ENCODE measurements around the gene LAMA5. TPM values are rescaled to one million over a fixed set of nuclear protein-coding genes. Genes with fewer than 3 reads are reported as not detected.

Gene LAMA5
- total RNA-seq, 1 donor from 2014 or later = 70.9 TPM

DNA sequence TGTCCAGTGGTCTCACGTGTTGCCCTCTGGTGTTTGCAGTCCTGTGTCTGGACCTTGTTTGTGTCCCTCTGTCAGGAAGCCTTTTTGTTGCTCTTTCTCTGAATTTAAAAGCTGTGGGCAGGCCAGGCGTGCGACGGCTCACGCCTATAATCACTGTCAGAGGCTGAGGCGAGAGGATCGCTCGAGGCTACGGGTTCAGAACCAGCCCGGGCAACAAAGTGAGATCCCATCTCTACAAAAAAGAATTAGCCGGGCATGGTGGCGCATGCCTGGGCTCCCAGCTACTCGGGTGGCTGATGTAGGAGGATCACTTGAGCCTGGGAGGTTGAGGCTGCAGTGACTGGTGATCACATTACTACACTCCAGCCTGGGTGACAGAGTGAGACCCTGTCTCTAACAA is 100.3 kb downstream of the LAMA5 start:
- no peaks in the 10 kb centered on the region for H3K27me3 ChIP-seq (ENCODE audit: low read depth)
- H3K9me3 ChIP-seq (replicated peaks) = peaks cover 7% of the 10 kb centered on the region
- H3K4me1 ChIP-seq = peaks cover 32% of the 10 kb centered on the region
- intact Hi-C loops (cut with micrococcal nuclease) = no loop called here
- H3K36me3 ChIP-seq = peaks cover 68% of the 10 kb centered on the region
- TF ChIP-seq, protein P1, sequence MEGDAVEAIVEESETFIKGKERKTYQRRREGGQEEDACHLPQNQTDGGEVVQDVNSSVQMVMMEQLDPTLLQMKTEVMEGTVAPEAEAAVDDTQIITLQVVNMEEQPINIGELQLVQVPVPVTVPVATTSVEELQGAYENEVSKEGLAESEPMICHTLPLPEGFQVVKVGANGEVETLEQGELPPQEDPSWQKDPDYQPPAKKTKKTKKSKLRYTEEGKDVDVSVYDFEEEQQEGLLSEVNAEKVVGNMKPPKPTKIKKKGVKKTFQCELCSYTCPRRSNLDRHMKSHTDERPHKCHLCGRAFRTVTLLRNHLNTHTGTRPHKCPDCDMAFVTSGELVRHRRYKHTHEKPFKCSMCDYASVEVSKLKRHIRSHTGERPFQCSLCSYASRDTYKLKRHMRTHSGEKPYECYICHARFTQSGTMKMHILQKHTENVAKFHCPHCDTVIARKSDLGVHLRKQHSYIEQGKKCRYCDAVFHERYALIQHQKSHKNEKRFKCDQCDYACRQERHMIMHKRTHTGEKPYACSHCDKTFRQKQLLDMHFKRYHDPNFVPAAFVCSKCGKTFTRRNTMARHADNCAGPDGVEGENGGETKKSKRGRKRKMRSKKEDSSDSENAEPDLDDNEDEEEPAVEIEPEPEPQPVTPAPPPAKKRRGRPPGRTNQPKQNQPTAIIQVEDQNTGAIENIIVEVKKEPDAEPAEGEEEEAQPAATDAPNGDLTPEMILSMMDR (IDR thresholded peaks at IDR 0.05; ENCODE audit: borderline replicate concordance) = no peak
- no peak for DNase-seq
- no peak overlapping the region for H3K4me3 ChIP-seq
- H3K27ac ChIP-seq (replicated peaks) = peak overlapping the region; percentile 74

DNA sequence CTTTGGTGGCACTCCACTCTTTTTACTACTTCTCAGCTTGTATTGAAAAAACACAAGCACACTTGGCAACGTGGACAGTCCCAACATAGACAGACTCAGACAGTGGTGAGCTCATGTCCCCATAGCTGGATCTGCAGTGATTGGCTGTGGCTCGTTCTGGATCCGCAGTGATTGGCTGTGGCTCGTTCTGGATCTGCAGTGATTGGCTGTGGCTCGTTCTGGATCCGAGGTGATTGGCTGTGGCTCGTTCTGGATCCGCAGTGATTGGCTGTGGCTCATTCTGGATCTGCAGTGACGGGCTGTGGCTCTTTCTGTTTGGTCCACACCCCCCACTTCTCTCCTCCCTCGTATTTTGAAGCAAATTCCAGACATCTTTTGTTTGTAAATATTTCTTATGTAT is 100.8 kb downstream of the LAMA5 start:
- DNase-seq = no peak
- H3K4me1 ChIP-seq = peaks cover 32% of the 10 kb centered on the region
- TF ChIP-seq, protein P1 (IDR thresholded peaks at IDR 0.05; ENCODE audit: borderline replicate concordance) = no peak
- intact Hi-C loops (cut with micrococcal nuclease) = no loop called here
- H3K4me3 ChIP-seq = no peak overlapping the region
- H3K27me3 ChIP-seq (ENCODE audit: low read depth) = no peaks in the 10 kb centered on the region
- no peak overlapping the region for H3K27ac ChIP-seq (replicated peaks)
- H3K36me3 ChIP-seq = peaks cover 71% of the 10 kb centered on the region
- H3K9me3 ChIP-seq (replicated peaks) = peaks cover 7% of the 10 kb centered on the region

DNA sequence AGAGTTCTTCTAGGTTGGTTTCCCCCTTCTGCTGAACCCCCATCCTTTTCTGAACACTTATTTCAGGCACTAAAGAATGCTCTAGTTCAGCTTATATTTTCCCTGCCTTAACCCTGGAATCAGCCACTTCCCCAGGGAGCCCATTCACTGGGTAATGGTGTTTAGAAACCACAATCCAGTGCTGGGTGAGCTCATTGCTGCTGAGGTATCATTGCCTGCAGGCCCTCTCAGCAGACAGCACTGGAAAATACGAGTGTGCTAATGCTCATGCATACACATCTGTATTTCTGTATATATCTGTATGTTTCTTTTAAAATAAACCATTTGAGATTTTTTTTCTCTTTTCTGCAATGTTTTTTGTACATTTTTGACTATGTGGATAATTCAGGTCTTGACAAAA is 101.7 kb downstream of the LAMA5 start:
- peaks cover 81% of the 10 kb centered on the region for H3K36me3 ChIP-seq
- H3K4me1 ChIP-seq = peaks cover 32% of the 10 kb centered on the region
- H3K4me3 ChIP-seq = no peak overlapping the region
- DNase-seq = no peak
- intact Hi-C loops (cut with micrococcal nuclease) = no loop called here
- TF ChIP-seq, protein P1 (IDR thresholded peaks at IDR 0.05; ENCODE audit: borderline replicate concordance) = no peak
- H3K9me3 ChIP-seq (replicated peaks) = peaks cover 7% of the 10 kb centered on the region
- H3K27me3 ChIP-seq (ENCODE audit: low read depth) = no peaks in the 10 kb centered on the region
- no peak overlapping the region for H3K27ac ChIP-seq (replicated peaks)

DNA sequence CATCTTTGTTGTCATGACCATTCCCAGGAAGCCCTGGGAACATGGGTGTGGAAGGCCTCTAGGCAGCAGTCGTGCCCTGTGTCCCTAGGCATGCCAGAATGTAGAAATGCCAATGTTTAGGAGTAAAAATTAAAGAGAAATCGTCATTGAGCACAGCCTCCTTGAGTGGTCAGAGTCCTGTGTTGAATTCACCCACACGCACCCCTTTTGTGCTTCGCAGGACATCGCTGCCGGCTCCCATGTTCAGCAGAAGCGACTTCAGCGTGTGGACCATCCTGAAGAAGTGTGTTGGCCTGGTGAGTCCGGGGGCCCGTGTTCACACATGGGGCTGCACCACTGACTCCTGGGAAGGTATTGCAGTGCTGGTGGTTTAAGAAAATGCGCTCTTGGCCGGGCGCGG is 103.7 kb downstream of the LAMA5 start:
- no peak for DNase-seq
- H3K27me3 ChIP-seq (ENCODE audit: low read depth) = no peaks in the 10 kb centered on the region
- H3K27ac ChIP-seq (replicated peaks) = no peak overlapping the region
- intact Hi-C loops (cut with micrococcal nuclease) = no loop called here
- no peak overlapping the region for H3K4me3 ChIP-seq
- H3K4me1 ChIP-seq = peaks cover 28% of the 10 kb centered on the region
- peaks cover 80% of the 10 kb centered on the region for H3K36me3 ChIP-seq
- peaks cover 7% of the 10 kb centered on the region for H3K9me3 ChIP-seq (replicated peaks)
- TF ChIP-seq, protein P1 (IDR thresholded peaks at IDR 0.05; ENCODE audit: borderline replicate concordance) = no peak

DNA sequence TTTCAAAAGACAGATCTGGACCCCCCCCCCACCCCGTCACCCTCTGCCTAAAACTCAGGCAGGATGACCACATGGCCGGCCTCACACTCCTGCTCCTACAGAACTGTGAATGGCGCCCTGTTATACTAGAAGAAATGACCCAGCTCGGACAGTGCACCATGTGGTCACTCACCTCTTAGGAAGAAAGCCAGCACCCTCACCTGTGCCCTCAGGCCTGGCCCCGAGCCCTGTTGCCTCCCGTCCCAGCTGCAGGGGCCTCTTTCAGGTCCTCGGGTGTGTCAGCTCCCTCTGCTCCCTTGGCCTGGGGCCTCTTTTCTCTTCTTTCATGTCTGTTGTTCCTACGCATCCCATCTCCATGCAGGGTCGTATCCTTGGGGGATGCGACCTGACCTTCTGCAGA is 105.0 kb downstream of the LAMA5 start:
- TF ChIP-seq, protein P1 (IDR thresholded peaks at IDR 0.05; ENCODE audit: borderline replicate concordance) = no peak
- H3K27me3 ChIP-seq (ENCODE audit: low read depth) = no peaks in the 10 kb centered on the region
- peaks cover 82% of the 10 kb centered on the region for H3K36me3 ChIP-seq
- intact Hi-C loops (cut with micrococcal nuclease) = no loop called here
- no peak for DNase-seq
- peaks cover 25% of the 10 kb centered on the region for H3K4me1 ChIP-seq
- H3K27ac ChIP-seq (replicated peaks) = no peak overlapping the region
- no peak overlapping the region for H3K4me3 ChIP-seq
- H3K9me3 ChIP-seq (replicated peaks) = peaks cover 7% of the 10 kb centered on the region

DNA sequence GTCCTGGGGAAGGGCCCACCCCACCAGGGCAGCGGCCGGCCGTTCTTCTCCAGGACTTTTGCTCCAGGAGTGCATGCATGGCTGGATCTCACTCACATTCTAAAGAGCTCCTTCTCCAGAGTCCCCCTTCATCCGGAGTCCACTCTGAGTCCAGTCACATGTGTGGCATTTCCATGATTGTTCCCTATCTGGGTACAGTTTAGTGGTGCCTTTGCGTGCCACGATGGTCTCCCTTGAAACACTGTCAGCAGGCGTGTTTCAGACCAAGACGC is 107.9 kb downstream of the LAMA5 start:
- Histone ChIP-seq H3K4me3 (no peak overlapping the region), H3K36me3 (peaks cover 71% of the 10 kb centered on the region), H3K4me1 (peaks cover 27% of the 10 kb centered on the region), H3K27me3 (ENCODE audit: low read depth) (no peaks in the 10 kb centered on the region), H3K27ac (replicated peaks) (no peak overlapping the region), H3K9me3 (replicated peaks) (no peaks in the 10 kb centered on the region)
- no peak for DNase-seq
- intact Hi-C loops (cut with micrococcal nuclease) = no loop called here
- TF ChIP-seq, protein P1 (IDR thresholded peaks at IDR 0.05; ENCODE audit: borderline replicate concordance) = no peak
